ENCODE data around the gene TRIM10.

- TF ChIP-seq CTCF (IDR thresholded peaks at IDR 0.05) (no peak), POLR2A (IDR thresholded peaks at IDR 0.05) (no peak)
These were observed 14.8 kb upstream of the TRIM10 start for GRCh38 chr6:30175765-30176164.
